ENCODE data around the gene CIZ1.
"Not testable (repeated sequence)": the region's sequence is repeated elsewhere in the genome, so short reads cannot be mapped to it uniquely, and the experiment has no call there.

Gene CIZ1, protein sequence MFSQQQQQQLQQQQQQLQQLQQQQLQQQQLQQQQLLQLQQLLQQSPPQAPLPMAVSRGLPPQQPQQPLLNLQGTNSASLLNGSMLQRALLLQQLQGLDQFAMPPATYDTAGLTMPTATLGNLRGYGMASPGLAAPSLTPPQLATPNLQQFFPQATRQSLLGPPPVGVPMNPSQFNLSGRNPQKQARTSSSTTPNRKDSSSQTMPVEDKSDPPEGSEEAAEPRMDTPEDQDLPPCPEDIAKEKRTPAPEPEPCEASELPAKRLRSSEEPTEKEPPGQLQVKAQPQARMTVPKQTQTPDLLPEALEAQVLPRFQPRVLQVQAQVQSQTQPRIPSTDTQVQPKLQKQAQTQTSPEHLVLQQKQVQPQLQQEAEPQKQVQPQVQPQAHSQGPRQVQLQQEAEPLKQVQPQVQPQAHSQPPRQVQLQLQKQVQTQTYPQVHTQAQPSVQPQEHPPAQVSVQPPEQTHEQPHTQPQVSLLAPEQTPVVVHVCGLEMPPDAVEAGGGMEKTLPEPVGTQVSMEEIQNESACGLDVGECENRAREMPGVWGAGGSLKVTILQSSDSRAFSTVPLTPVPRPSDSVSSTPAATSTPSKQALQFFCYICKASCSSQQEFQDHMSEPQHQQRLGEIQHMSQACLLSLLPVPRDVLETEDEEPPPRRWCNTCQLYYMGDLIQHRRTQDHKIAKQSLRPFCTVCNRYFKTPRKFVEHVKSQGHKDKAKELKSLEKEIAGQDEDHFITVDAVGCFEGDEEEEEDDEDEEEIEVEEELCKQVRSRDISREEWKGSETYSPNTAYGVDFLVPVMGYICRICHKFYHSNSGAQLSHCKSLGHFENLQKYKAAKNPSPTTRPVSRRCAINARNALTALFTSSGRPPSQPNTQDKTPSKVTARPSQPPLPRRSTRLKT

DNA sequence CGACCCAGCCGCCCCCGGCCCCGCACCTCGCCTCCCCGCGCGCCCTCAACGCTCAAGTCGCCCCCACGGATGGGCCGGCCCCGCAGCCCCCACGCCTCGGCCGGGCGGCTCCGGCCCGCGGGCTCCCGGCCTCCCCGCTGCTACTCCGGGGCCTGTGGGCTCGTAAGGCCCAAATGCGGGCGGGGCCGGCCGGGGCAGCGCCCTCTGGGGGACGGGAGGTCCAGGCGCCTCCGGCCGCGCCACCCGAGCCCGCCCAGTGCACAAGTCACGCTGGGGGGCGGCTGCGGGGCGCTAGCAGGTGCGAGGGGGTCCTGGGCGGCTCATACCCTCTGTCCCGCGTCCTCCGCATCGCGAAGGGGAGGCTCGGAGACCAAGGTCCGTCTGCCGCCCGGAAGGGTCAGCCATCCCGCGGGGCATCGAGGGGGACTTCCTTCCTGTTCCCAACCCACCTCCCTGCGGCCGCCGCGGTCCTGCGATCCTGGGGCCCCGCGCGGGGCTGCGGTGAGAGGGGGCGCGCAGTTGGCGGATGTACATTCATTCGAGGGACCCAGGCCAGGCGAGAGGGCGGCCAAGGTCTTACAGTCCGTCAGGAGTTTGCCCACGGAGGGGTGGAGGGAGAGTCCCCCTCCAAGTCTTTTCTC is at the start of gene CIZ1:
Gene CIZ1 (minus strand): TSS at position 167 of the 641 bp plus-strand sequence. CDS start 715 bp downstream, outside the sequence.
- H3K4me1 Mint-ChIP-seq (ENCODE audit: low read depth) = peaks cover 28% of the 10 kb centered on the region
- H3K27ac Mint-ChIP-seq = peak within 1 kb of the TSS; percentile 98
- intact Hi-C loops (cut with micrococcal nuclease) = no loop called here
- H3K4me3 Mint-ChIP-seq = peak within 1 kb of the TSS; percentile 94
- peaks cover 53% of the 10 kb centered on the region for H3K36me3 Mint-ChIP-seq (ENCODE audit: low read depth)
- H3K27me3 Mint-ChIP-seq = no peaks in the 10 kb centered on the region
- H3K9me3 Mint-ChIP-seq = no peaks in the 10 kb centered on the region

DNA sequence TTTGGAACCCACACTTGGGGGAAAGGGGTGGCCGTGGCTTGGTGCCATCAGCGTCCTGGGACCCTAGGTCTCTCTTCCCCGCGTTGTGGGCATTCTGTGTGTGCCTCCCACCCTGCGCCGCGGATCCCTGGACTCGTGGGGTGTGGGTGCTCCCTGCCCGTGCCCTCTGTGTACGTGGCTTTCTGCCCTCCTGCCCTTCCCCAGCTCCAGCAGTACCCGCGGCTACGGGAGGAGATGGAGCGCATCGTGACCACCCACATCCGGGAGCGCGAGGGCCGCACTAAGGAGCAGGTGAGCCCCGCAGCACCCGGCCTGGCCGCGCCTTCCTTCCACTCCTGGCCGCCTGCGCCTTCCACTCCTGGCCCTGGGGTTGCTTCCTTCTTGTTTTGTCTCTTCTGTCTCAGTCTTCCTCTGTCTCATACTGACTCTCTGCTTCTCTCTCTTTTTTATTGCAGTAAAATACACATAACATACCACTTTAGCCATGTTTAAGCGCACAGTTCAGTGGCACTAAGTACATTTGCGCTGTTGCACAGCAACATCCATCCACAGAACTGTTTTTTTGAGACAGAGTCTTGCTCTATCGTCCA is 42.5 kb upstream of the CIZ1 start:
- no peak overlapping the region for H3K4me3 Mint-ChIP-seq
- intact Hi-C loops (cut with micrococcal nuclease) = no loop called here
- H3K36me3 Mint-ChIP-seq (ENCODE audit: low read depth) = peaks cover 10% of the 10 kb centered on the region
- H3K27ac Mint-ChIP-seq = no peak overlapping the region
- H3K9me3 Mint-ChIP-seq = no peaks in the 10 kb centered on the region
- H3K27me3 Mint-ChIP-seq = no peaks in the 10 kb centered on the region
- no peaks in the 10 kb centered on the region for H3K4me1 Mint-ChIP-seq (ENCODE audit: low read depth)

DNA sequence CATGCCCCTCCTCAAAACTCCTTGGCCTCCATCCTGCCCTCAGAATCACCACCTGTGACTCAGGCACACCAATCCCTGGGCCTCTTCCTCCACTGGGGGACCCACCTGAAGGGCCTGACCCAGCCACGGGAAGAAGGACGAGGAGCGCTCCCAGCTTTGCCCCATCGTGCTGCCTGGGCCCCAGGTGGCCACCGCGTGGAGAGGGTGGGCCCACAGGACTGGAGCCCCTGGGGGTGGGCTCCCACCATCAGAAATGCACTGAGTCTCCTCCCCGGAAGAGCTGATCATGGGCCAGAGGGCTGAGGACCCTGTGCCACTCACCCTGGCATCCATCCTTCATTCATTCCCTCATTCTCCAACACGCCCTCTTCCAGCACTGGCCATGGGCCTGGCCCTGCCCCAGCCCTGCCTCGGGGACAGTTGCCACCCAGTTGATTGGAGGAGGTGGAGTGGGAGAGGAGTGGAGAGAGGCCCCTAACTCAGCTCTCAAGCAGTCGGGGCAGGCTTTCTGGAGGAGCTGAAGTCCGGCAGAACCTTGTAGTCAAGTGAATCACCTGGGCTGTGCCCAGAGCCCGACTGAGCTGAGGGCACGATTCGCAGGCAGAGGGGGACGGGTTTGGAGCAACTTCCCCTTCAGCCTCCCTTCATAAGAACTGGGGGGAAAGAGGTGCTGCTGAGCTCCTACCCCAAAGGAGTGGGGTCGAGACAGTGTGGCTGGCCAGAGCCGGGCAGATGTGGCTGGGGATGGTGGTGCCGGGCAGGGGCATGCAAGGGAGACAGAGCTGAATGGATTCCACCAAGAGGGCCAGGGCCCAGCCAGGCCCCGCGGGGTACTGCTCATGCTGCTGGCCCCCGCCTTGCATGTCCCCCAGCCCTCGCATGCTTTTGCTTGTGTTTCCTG is 41.4 kb upstream of the CIZ1 start:
- intact Hi-C loops (cut with micrococcal nuclease) = no loop called here
- Mint-ChIP-seq H3K9me3 (no peaks in the 10 kb centered on the region), H3K27me3 (no peaks in the 10 kb centered on the region), H3K36me3 (ENCODE audit: low read depth) (peaks cover 7% of the 10 kb centered on the region), H3K27ac (no peak overlapping the region), H3K4me1 (ENCODE audit: low read depth) (no peaks in the 10 kb centered on the region), H3K4me3 (no peak overlapping the region)

DNA sequence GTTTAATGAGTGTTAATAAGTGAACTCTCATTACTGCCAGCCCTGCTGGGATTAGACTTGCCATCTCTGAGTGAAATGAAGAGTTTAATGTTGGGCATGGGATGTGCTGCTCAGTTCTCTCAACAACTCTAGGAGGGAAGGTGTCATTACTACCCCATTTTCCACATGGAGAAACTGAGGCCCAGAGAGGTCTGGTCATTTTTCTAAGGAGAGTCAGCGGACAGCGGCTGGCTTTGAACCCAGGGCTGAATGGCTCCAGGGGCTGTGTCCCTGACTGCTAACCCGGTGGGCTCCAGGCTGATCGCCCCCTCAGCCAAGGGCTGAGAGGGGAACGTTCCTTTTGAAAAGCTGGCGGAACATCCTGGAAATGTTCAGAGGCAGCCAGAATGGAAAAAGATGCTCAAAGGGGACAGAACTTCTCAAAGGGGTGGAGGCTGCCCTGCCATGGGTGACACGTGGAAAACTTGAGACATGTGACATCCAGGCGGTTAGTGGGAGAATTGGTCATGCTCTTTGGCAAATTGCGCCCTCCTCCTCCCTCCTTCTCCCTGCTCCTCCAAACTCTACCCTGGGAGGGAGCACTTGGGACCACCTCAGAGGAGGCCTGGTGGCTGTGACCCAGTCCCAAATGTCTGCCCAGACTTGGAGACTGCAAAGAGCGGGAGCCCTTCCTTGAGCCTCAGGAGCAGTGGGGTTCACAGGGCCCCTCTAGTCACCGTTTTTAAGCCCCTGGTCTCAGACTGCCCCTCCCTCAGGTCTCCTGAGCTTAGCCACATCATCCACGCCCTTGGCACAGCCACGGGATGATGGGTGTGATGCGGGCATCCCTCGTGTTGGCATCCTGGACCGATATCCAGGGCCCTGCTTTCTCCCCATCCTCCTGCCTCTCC is 40.5 kb upstream of the CIZ1 start:
- Mint-ChIP-seq H3K4me1 (ENCODE audit: low read depth) (no peaks in the 10 kb centered on the region), H3K4me3 (no peak overlapping the region), H3K36me3 (ENCODE audit: low read depth) (peaks cover 7% of the 10 kb centered on the region), H3K27ac (no peak overlapping the region), H3K27me3 (no peaks in the 10 kb centered on the region), H3K9me3 (no peaks in the 10 kb centered on the region)
- intact Hi-C loops (cut with micrococcal nuclease) = no loop called here

DNA sequence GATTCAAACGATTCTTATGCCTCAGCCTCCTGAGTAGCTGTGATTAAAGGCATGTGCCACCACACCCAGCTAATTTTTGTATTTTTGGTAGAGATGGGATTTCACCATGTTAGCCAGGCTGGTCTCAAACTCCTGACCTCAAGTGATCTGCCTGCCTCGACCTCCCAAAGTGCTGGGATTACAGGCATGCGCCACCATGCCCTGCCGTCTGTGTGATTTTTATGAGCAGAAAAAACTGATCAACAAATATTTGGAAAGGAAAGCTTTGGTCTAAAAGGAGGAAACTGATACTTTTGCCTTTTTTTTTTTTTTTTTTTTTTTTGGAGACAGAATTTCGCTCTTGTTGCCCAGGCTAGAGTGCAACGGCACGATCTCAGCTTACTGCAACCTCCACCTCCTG is 39.5 kb upstream of the CIZ1 start:
- H3K9me3 Mint-ChIP-seq; H3K36me3 Mint-ChIP-seq (ENCODE audit: low read depth); H3K4me3 Mint-ChIP-seq; H3K4me1 Mint-ChIP-seq (ENCODE audit: low read depth); H3K27ac Mint-ChIP-seq; intact Hi-C loops (cut with micrococcal nuclease); H3K27me3 Mint-ChIP-seq: not testable (repeated sequence)

DNA sequence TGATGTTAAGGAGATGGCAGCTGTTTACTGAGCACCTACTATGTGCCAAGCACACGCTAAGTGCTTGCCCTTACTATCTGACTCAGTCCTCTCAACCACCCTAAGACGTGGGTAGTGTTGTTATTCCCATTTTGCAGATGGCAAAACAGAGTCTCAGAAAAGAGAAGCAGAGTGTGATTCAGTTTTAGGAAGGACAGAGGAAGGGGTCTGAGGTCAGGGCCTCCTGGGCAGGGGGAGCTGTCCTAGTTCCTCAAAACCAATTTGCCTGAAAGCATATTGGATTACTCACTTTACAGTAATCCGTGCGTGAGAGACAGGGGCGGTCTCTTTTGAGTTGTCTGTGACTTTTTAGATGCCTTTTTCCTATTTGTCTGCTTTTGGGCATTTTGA is 35.0 kb upstream of the CIZ1 start:
- H3K4me1 Mint-ChIP-seq (ENCODE audit: low read depth) = peaks cover 24% of the 10 kb centered on the region
- H3K27ac Mint-ChIP-seq = no peak overlapping the region
- no peaks in the 10 kb centered on the region for H3K9me3 Mint-ChIP-seq
- no peak overlapping the region for H3K4me3 Mint-ChIP-seq
- H3K36me3 Mint-ChIP-seq (ENCODE audit: low read depth) = peaks cover 47% of the 10 kb centered on the region
- H3K27me3 Mint-ChIP-seq = peaks cover 2% of the 10 kb centered on the region
- intact Hi-C loops (cut with micrococcal nuclease) = no loop called here

DNA sequence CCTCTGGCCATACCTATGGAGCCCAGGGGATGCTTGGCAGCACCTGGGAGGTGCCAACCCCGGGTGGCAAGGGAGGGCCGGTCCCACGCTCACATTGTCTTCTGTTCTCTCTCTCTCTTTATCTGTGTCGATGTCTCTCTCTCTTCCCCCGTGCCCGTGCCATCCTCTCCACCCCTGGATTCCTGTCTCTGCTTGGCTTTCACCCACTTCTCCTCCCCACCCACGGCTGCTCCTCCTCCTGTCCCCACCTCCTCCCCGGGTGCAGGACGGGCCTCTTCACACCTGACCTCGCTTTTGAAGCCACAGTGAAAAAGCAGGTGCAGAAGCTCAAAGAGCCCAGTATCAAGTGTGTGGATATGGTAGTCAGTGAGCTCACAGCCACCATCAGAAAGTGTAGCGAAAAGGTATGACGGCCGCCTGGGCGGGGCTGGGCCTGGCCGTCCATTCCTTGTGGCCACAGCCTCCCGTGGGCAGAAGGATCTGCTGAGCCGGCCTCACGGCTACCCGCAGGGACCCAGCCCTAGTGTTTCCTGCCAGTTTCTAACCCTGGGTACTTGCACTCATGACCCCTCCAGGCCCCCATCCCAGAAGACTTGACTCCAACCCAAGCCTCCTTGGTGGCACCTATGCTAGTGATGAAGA is 34.5 kb upstream of the CIZ1 start:
- Mint-ChIP-seq H3K27me3 (peaks cover 2% of the 10 kb centered on the region), H3K27ac (no peak overlapping the region), H3K4me1 (ENCODE audit: low read depth) (peaks cover 24% of the 10 kb centered on the region), H3K4me3 (no peak overlapping the region), H3K9me3 (no peaks in the 10 kb centered on the region), H3K36me3 (ENCODE audit: low read depth) (peaks cover 52% of the 10 kb centered on the region)
- intact Hi-C loops (cut with micrococcal nuclease) = no loop called here

DNA sequence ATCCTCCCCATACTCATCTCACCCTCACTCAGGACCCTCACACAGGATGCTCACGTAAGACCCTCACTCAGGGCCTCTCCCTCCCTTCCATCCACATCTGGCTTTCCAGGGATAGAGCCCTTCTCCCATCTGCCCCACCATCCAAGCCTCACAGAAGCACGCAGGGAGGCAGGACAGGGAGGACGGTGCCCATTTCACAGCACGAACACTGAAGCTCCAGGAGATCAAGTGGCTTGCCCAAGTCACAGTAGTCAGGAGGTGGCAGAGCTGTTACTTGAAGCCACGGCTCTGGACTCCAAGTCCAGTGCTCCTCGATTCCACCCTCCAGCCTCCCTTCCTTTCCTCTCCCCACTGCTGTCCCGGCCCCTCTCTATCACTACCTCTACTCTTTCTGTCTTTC is 33.5 kb upstream of the CIZ1 start:
- H3K27me3 Mint-ChIP-seq = peaks cover 2% of the 10 kb centered on the region
- H3K4me1 Mint-ChIP-seq (ENCODE audit: low read depth) = peaks cover 24% of the 10 kb centered on the region
- peaks cover 62% of the 10 kb centered on the region for H3K36me3 Mint-ChIP-seq (ENCODE audit: low read depth)
- no peak overlapping the region for H3K27ac Mint-ChIP-seq
- intact Hi-C loops (cut with micrococcal nuclease) = no loop called here
- H3K4me3 Mint-ChIP-seq = no peak overlapping the region
- no peaks in the 10 kb centered on the region for H3K9me3 Mint-ChIP-seq

DNA sequence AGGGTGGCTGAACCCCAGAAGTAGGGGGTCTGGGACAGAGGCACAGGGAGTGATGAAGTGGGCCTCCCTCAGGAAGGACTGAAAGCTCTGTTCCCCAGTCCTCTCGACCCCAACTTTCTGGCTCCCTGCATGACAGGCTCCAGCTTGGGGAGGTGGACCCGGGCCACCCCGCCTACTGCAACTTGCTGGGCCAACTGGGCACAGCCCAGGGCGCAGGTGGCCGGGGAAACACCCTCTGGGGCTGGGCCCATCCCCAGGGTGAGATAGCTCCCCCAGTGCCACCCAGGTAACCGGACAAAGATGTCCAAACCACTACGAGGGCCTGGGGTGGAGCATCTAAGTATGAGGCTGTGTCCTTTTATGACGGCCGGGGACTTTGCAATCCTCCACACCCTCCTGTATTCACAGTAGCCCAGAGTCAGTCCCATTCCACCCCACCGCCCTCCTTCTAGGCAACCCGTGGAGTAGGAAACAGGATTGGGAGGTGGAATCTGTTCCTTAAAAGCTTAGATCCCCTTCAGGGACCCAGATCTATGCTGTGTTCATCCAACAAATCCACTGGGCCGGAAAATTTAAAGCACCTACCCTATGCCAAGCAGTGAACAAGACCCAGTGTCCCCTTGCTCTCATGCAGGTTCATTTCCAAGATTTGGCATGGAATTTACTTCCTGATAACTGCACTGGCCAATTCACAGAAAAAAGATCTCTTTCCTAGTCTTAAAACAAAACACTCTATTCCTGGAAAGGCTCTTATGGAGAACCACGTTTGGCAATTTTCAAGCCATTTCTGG is 31.7 kb upstream of the CIZ1 start:
- intact Hi-C loops (cut with micrococcal nuclease) = no loop called here
- Mint-ChIP-seq H3K9me3 (no peaks in the 10 kb centered on the region), H3K36me3 (ENCODE audit: low read depth) (peaks cover 79% of the 10 kb centered on the region), H3K4me1 (ENCODE audit: low read depth) (peaks cover 35% of the 10 kb centered on the region), H3K27ac (no peak overlapping the region), H3K27me3 (peaks cover 2% of the 10 kb centered on the region), H3K4me3 (no peak overlapping the region)

DNA sequence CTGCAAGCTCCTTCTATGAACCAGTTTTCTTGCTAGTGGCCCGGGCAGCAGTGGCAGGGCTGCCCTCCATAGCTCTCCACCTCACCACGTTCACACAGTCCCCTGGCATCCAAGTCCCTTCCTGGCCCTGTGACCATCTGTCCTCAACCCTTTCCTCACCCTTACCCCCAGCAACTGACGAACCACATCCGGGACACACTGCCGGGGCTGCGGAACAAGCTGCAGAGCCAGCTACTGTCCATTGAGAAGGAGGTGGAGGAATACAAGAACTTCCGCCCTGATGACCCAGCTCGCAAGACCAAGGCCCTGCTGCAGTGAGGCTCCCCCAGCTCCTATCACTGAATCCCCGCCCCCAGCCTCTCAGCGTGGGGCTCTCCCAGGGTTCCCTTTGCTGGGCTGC is 30.7 kb upstream of the CIZ1 start:
- H3K4me3 Mint-ChIP-seq = no peak overlapping the region
- intact Hi-C loops (cut with micrococcal nuclease) = no loop called here
- H3K27me3 Mint-ChIP-seq = peaks cover 2% of the 10 kb centered on the region
- H3K36me3 Mint-ChIP-seq (ENCODE audit: low read depth) = peaks cover 79% of the 10 kb centered on the region
- no peak overlapping the region for H3K27ac Mint-ChIP-seq
- peaks cover 45% of the 10 kb centered on the region for H3K4me1 Mint-ChIP-seq (ENCODE audit: low read depth)
- H3K9me3 Mint-ChIP-seq = no peaks in the 10 kb centered on the region

DNA sequence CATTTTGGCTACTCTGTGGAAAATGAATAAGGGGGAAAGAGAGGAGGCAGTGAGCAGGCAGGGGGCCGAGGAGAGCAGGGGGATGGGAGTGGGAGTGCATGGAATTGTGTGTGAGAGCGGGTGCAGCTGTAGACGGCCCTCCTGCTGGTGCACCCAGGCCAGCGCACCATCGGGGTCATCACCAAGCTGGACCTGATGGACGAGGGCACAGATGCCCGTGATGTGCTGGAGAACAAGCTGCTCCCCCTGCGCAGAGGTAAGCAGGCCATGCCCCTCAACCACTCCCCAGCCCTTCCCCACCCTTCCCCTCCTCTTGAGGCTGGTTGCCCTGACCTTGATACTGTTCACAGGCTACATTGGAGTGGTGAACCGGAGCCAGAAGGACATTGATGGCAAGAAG is 28.5 kb upstream of the CIZ1 start:
- no peak overlapping the region for H3K4me3 Mint-ChIP-seq
- no peaks in the 10 kb centered on the region for H3K9me3 Mint-ChIP-seq
- intact Hi-C loops (cut with micrococcal nuclease) = loop anchor here (10.0 kb wide), 1 partner anchor 55 kb away; the partner anchor contains the start of genes GOLGA2 and SWI5
- no peak overlapping the region for H3K27ac Mint-ChIP-seq
- peaks cover 1% of the 10 kb centered on the region for H3K27me3 Mint-ChIP-seq
- peaks cover 40% of the 10 kb centered on the region for H3K4me1 Mint-ChIP-seq (ENCODE audit: low read depth)
- peaks cover 66% of the 10 kb centered on the region for H3K36me3 Mint-ChIP-seq (ENCODE audit: low read depth)
